Activated naive CD8-positive, alpha-beta T cell treated with anti-CD3 and anti-CD28 coated beads for 36 hours (primary cell): ENCODE data around the gene TTC34. TPM values are rescaled to one million over a fixed set of nuclear protein-coding genes. Genes with fewer than 3 reads are reported as not detected.

Source experiments
- total RNA-seq, 2 experiments: library from RNA; stranded (reverse); gene quantifications; one replicate each; pipeline ENCODE4 v1.2.3, GENCODE V29; 2021

TTC34 gene
- total RNA-seq, 2 experiments from 2014 or later, result 0.48 to 0.58 TPM

Other genes starting within 250 kb of the TTC34 start
- gene TNFRSF14, start 245.3 kb downstream of the TTC34 start, total RNA-seq, result 100 to 1,000 TPM in 1 of 2 experiments, 10 to 100 TPM in 1; 99.6 to 104 TPM
- gene PRXL2B, start 214.9 kb downstream of the TTC34 start, total RNA-seq, result 10 to 100 TPM; 42.2 to 43.2 TPM
- 1 to 10 TPM; 1.5 to 1.6 TPM for gene MMEL1, start 168.7 kb downstream of the TTC34 start, total RNA-seq
- gene ACTRT2, start 219.8 kb upstream of the TTC34 start, total RNA-seq, result not detected